GM21526 (cell line): Measurements from ENCODE around the gene CA7.
"Not testable (repeated sequence)": the region's sequence is repeated elsewhere in the genome, so short reads cannot be mapped to it uniquely, and the experiment has no call there.

Experiments used
- ATAC-seq: cut with Tn5 transposase; IDR thresholded peaks from one replicate; pipeline ENCODE4 v1.9.1; 2021; ENCODE audit warnings: moderate library complexity; ENCODE audit not compliant: unreplicated experiment, low FRiP score

CA7 gene

GRCh38 chr16:66894948-66895688 lies 50.9 kb downstream of the CA7 start:
- peak; percentile 56 for ATAC-seq

GRCh38 chr16:66895689-66895979 lies 51.4 kb downstream of the CA7 start:
- ATAC-seq = no peak

- ATAC-seq = no peak
Observed at GRCh38 chr16:66895999-66896398, 51.8 kb downstream of the CA7 start.

- ATAC-seq = not testable (repeated sequence)
Observed at GRCh38 chr16:66896682-66897081, 52.5 kb downstream of the CA7 start.

GRCh38 chr16:66898207-66898606 lies 54.0 kb downstream of the CA7 start:
- ATAC-seq = no peak

- ATAC-seq = no peak
Observed at GRCh38 chr16:66898933-66899309, 54.7 kb downstream of the CA7 start.

GRCh38 chr16:66899310-66899944 lies 55.2 kb downstream of the CA7 start:
- ATAC-seq = no peak

GRCh38 chr16:66899945-66900710 lies 55.9 kb downstream of the CA7 start:
- ATAC-seq = no peak

- ATAC-seq = no peak
Observed at GRCh38 chr16:66900721-66901441, 56.7 kb downstream of the CA7 start.

- ATAC-seq = no peak
Observed at GRCh38 chr16:66901626-66902025, 57.4 kb downstream of the CA7 start.

- no peak for ATAC-seq
Observed at GRCh38 chr16:66902648-66903543, 58.7 kb downstream of the CA7 start.
